Left ventricle myocardium inferior (tissue), 1 donor: ENCODE measurements around the gene SLC24A3. TPM values are rescaled to one million over a fixed set of nuclear protein-coding genes. Genes with fewer than 3 reads are reported as not detected.

Experiments
- DNase-seq: peaks from one replicate; pipeline ENCODE4 v3.0.0-alpha.2; 2020
- H3K27ac ChIP-seq: fragments of 200-600 bp; replicated peaks from 2 replicates; pipeline ENCODE4 v1.8.0; 2021
- H3K27me3 ChIP-seq: fragments of 200-600 bp; 2 replicates; pipeline ENCODE4 v1.8.0; 2021; ENCODE audit warnings: low read depth
- H3K36me3 ChIP-seq: fragments of 200-600 bp; 2 replicates; pipeline ENCODE4 v1.8.0; 2021
- H3K4me1 ChIP-seq: fragments of 200-600 bp; 2 replicates; pipeline ENCODE4 v1.8.0; 2021
- H3K4me3 ChIP-seq: fragments of 200-600 bp; 2 replicates; pipeline ENCODE4 v1.8.0; 2021; ENCODE audit warnings: mild to moderate bottlenecking, moderate library complexity
- H3K9me3 ChIP-seq: fragments of 200-600 bp; replicated peaks from 2 replicates; pipeline ENCODE4 v1.8.0; 2021
- CTCF ChIP-seq: fragments of 200-600 bp; IDR thresholded peaks from 2 replicates; pipeline ENCODE4 v1.8.0; 2021; ENCODE audit warnings: antibody characterized with exemption, mild to moderate bottlenecking, borderline replicate concordance
- intact Hi-C: fragments of 100-400 bp; cut with micrococcal nuclease; formaldehyde crosslinking; loops from one replicate; pipeline ENCODE4 v1.11.0; 2022
- total RNA-seq: library from RNA; stranded (reverse); fragmentation: NEBNext Ultra II Directional; extraction: Animal tissue kit (Norgen Biotek cat#: 25700); gene quantifications from one replicate; pipeline ENCODE4 v1.2.1, GENCODE V29; 2021
- donor health status: DM: no; HTN: yes; CAD: no; lungs with severe emphysema.

SLC24A3 gene
- total RNA-seq, 1 donor from 2014 or later = 1.3 TPM

- Histone ChIP-seq H3K4me1 (no peaks in the 10 kb centered on the region), H3K9me3 (no peaks in the 10 kb centered on the region), H3K27me3 (peaks cover 17% of the 10 kb centered on the region), H3K4me3 (no peak overlapping the region), H3K36me3 (no peaks in the 10 kb centered on the region), H3K27ac (no peak overlapping the region)
- no peak for TF ChIP-seq CTCF
- intact Hi-C loops = no loop called here
- DNase-seq = no peak
Observed at GRCh38 chr20:19406381-19406780, 193.9 kb downstream of the SLC24A3 start.

GRCh38 chr20:19407196-19407595, 194.8 kb downstream of the SLC24A3 start:
- peaks cover 17% of the 10 kb centered on the region for H3K27me3 ChIP-seq
- no peak overlapping the region for H3K4me3 ChIP-seq
- H3K9me3 ChIP-seq = no peaks in the 10 kb centered on the region
- TF ChIP-seq CTCF = no peak
- H3K36me3 ChIP-seq = no peaks in the 10 kb centered on the region
- no peaks in the 10 kb centered on the region for H3K4me1 ChIP-seq
- DNase-seq = no peak
- H3K27ac ChIP-seq = no peak overlapping the region
- intact Hi-C loops = no loop called here

GRCh38 chr20:19407736-19408135, 195.3 kb downstream of the SLC24A3 start:
- Histone ChIP-seq H3K4me1 (no peaks in the 10 kb centered on the region), H3K9me3 (no peaks in the 10 kb centered on the region), H3K27me3 (peaks cover 15% of the 10 kb centered on the region), H3K36me3 (no peaks in the 10 kb centered on the region), H3K27ac (no peak overlapping the region), H3K4me3 (no peak overlapping the region)
- no peak for TF ChIP-seq CTCF
- DNase-seq = no peak
- intact Hi-C loops = no loop called here

- intact Hi-C loops = no loop called here
Observed at GRCh38 chr20:19408971-19409370, 196.5 kb downstream of the SLC24A3 start.

GRCh38 chr20:19411811-19412210, 199.4 kb downstream of the SLC24A3 start:
- no peak for DNase-seq

More at GRCh38 chr20:19408971-19409370, 196.5 kb downstream of the SLC24A3 start:
- Histone ChIP-seq H3K27ac (no peak overlapping the region), H3K36me3 (no peaks in the 10 kb centered on the region), H3K4me3 (no peak overlapping the region), H3K4me1 (no peaks in the 10 kb centered on the region), H3K9me3 (no peaks in the 10 kb centered on the region), H3K27me3 (peaks cover 10% of the 10 kb centered on the region)
- DNase-seq = no peak
- TF ChIP-seq CTCF = no peak

More at GRCh38 chr20:19411811-19412210, 199.4 kb downstream of the SLC24A3 start:
- no peak overlapping the region for H3K27ac ChIP-seq
- intact Hi-C loops = no loop called here
- no peaks in the 10 kb centered on the region for H3K36me3 ChIP-seq
- H3K9me3 ChIP-seq = no peaks in the 10 kb centered on the region
- no peaks in the 10 kb centered on the region for H3K4me1 ChIP-seq
- peaks cover 5% of the 10 kb centered on the region for H3K27me3 ChIP-seq
- H3K4me3 ChIP-seq = no peak overlapping the region
- TF ChIP-seq CTCF = no peak
